G401.6 (cell line): Measurements from ENCODE around the gene STXBP2.
"Not testable (repeated sequence)": the region's sequence is repeated elsewhere in the genome, so short reads cannot be mapped to it uniquely, and the experiment has no call there.

ENCODE experiments used
- FAIRE-seq: peaks from 2 replicates; lab custom pipeline; 2012; peaks lifted over from hg19 to GRCh38; lab: Jason Lieb, UNC

Gene STXBP2

DNA sequence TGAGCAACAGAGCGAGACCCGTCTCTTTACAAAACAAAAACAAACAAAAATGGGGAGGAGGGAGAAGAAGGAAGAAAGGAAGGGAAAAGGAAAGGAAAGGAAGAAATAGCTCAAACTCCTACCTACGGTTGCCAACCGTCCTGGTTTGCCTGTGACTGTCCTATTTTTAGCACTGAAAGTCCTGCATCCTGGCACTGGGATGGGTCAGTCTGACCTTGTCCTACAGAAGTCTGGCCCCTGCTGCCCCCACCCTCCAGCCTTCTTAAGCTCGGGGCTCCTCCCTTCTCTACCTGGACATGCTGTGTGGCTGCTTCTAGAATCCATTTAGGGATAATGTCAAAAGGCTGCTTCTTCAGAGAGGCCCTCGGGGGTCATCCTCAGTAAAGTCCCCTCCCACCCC lies 1.2 kb upstream of the STXBP2 start:
- FAIRE-seq: no peak

DNA sequence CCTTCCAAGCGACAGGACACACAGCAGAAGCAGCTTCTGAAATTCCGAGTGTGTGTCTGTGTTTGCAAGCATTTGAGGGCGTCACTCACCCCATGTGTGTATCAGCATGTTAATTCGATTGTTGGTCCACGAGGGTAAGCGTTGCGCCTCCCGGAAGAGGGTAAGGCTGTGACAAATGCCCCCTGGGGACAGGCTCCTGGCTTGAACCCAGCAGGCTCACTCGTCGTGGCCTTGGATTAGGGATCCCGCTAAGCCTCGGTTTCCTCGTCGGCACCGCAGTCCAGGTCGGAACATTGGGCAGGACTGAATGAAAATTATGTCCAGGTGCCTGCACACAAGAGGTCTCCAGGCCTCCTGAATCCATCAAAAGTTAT lies 606 bp upstream of the STXBP2 start:
- FAIRE-seq: no peak

DNA sequence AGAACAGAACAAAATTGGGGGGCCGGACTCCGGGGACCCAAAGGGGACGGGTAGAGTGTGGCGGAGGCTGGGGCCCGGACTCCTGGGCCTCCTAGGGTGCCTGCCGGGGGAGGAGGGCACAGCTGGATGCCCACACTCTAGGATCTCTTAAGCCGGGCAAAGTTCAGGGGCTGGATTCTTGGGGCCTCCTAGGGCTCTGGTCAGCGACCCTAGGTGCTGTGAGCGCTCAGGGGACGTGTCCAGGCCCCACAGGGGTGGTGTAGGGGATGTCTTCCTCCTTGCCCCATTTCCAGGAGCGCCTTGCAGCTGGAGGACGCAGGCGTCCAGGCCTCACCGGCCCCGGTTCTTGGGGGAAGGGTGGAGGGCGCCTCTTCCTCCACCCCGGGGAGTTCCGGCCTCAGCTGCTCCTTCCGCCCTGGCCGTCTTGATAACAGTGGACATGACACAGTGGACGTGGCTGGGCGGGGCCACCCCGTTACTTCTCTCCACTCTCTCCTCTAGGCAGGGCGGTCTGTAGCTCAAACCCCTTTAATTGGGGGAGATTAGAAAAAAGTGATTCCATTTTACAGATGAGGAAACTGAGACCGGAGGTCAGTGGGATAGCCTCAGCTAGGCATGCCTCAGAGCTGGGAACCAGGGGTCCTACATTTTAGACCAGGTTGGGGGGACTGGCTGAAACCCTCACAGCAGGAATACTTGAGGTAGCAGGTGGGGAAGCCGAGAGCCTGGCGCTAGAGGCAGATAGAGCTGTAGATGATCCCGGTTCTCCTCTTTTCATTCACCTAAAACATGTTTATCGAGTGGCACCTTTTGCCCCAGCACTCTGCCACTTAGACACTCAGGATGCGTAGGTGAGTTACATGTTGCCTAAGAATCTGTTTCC lies 705 bp downstream of the STXBP2 start:
- FAIRE-seq: no peak

DNA sequence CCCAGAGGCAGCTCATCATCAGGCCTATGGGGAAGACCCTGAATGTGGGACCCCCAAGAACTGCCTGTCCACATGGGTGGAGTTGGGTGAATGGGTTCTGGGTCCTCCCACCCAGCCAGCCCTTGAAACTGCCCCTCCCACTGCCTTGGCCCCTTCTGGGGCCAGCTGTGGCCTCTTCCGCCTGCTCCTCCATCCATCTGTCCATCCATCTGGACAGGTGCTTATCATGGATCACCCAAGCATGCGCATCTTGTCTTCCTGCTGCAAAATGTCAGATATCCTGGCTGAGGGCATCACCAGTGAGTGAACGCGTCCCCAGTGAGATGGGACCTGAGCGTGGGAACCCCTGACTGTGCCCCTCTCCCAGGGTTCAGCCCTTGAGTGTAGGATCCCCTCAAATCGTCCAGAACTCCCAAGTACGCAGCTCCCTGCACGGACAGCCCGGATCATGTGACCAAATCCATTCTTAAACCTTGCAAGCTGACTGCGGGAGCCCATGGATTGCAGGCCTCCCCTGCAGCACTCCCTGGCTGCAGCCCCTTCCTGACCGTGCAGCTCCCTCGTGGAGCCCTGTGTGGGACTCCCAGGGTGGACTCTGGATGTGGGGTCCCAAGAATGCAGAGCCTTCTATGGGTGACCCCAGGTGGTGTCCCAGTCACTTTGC lies 2.0 kb downstream of the STXBP2 start:
- no peak for FAIRE-seq

DNA sequence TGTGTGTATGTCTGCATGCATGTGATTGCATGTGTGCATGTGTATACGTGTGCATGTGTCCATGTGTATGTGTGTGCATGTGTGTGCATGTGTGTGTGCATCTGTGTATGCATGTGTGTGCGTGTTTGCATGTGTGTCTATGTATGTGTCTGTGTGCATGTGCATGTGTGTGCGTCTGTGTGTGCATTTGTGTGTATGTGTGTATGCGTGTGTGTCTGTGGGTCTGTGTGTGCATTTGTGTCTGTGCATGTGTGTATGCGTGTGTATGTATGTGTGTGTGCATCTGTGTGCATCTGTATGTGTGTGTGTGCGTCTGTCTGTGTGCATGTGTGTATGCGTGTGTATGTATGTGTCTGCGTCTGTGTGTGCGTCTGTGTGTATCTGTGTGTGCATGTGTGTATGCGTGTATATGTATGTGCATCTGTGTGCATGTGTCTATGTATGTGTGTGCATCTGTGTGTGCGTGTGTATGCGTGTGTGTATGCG lies 3.0 kb downstream of the STXBP2 start:
- no peak for FAIRE-seq

DNA sequence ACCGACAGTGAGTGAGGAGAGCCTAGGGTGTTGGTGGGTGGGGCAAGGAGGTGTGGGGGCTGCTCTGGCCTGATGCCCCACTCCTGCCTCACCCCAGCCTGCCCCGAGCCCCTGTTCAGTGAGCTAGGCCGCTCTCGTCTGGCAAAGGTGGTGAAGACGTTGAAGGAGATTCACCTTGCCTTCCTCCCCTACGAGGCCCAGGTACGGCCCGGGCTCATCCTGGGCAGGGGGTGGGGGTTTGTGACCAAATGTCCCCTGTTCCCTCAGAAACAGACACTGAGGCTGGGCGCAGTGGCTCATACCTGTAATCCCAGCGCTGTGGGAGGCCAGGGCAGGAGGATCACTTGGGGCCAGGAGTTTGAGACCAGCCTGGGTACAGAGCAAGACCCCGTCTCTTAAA lies 3.9 kb downstream of the STXBP2 start:
- no peak for FAIRE-seq

DNA sequence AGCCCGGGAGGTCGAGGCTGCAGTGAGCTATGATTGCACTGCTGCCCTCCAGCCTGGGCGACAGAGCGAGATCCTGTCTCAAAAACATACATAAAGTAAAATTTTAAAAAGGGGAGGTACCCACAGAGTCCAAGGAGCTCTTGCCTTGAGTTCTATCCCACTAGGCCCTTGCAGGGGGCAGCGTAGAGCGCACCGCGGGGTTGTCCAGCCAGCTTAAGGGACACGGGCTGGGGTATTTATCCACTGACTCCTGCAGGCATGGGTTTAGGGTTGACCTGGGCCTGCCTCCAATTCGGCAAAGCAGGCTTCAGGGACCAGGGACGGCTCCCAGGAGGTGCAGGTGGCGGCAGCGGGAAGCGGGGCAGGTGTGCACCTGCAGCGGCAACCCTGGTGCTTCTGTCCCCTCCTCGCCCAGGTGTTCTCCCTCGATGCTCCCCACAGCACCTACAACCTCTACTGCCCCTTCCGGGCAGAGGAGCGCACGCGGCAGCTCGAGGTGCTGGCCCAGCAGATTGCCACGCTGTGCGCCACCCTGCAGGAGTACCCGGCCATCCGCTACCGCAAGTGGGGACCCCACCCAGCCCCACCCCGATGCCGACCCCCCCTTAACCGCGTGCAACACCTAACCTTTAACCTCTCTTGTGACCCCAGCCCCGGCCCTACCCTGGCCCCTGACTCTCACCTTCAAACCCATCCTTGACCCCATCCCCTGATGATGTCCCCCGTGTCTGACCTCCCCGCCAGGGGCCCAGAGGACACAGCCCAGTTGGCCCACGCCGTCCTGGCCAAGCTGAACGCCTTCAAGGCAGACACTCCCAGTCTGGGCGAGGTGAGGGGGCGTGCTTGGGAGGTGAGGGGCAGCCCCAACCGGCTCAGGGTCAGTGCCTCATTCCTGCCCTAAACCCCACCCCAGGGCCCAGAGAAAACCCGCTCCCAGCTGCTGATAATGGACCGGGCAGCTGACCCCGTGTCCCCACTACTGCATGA lies 4.7 kb downstream of the STXBP2 start:
- FAIRE-seq: no peak

DNA sequence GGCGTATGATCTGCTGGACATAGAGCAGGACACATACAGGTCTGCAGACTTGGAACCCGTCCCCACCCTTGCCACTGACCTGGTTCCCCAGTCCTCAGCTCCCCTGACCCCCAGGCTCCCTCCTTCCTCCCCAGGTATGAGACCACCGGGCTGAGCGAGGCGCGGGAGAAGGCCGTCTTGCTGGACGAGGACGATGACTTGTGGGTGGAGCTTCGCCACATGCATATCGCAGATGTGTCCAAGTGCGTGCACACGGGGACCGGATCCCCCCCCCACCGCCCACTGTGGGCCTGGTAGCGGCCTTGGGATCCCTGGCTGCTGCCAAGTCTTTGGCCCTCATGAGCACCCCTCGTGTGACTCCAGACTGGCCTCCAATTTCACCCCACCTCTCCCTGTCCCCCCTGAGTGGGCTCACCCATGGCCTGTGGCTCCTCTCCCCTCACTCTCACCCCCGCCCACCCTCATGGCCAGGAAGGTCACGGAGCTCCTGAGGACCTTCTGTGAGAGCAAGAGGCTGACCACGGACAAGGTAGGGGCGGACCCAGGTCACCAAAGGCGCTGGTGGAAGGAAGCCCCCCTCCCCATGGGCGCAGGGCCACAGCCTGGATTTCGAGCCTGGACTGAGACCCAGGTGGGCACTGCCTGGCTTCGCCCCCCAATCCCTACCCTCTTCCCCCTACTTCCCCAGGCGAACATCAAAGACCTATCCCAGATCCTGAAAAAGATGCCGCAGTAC lies 5.6 kb downstream of the STXBP2 start:
- FAIRE-seq: no peak

DNA sequence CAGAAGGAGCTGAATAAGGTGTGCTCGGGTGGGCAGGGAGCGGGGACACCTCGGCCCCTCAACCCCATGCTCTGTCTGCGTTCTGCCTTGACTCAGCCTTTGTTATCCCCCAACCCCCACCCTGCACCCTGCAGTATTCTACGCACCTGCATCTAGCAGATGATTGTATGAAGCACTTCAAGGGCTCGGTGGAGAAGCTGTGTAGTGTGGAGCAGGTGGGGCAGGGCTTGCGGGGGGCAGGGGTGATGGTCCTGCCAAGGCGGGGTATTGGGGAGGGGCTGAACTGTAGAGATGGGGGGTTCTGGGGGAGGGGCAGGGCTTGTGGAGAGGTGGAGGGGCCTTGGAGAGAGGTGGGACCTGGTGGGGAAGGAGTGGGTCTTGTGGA lies 6.1 kb downstream of the STXBP2 start:
- FAIRE-seq: no peak

DNA sequence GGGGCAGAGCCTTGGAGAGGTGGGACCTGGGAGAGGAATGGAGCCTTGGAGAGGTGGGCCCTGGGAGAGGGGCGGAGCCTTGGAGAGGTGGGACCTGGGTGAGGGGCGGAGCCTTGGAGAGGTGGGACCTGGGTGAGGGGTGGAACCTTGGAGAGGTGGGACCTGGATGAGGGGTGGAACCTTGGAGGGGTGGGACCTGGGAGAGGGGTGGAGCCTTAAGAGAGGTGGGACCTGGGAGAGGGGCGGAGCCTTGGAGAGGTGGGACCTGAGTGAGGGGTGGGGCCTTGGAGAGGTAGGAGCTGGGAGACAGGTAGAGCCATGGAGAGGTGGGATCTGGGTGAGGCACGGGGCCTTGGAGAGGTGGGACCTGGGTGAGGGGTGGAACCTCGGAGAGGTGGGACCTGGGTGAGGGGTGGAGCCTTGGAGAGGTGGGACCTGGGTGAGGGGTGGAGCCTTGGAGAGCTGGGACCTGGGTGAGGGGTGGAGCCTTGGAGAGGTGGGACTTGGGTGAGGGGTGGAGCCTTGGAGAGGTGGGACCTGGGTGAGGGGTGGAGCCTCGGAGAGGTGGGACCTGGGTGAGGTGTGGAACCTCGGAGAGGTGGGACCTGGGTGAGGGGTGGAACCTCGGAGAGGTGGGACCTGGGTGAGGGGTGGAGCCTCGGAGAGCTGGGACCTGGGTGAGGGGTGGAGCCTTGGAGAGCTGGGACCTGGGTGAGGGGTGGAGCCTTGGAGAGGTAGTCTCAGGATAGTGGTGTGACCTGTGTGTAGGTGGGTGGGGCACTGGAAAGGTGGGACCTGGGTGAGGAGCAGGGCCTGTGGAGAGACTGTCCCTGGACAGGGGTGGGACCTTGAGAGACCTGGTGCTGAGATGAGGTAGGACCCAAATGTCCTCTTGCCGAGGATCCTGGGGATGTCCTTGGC lies 7.0 kb downstream of the STXBP2 start:
- not testable (repeated sequence) for FAIRE-seq

DNA sequence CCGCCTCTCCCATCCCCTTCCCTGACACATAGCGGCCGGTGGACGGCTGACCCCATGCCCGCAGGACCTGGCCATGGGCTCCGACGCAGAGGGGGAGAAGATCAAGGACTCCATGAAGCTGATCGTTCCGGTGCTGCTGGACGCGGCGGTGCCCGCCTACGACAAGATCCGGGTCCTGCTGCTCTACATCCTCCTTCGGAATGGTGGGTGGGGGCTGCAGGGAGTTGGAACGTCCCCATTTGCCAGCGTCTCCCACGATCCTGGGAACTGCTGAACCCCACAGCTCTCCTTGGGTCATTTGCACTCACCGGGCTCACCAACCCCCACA lies 7.6 kb downstream of the STXBP2 start:
- FAIRE-seq: no peak

DNA sequence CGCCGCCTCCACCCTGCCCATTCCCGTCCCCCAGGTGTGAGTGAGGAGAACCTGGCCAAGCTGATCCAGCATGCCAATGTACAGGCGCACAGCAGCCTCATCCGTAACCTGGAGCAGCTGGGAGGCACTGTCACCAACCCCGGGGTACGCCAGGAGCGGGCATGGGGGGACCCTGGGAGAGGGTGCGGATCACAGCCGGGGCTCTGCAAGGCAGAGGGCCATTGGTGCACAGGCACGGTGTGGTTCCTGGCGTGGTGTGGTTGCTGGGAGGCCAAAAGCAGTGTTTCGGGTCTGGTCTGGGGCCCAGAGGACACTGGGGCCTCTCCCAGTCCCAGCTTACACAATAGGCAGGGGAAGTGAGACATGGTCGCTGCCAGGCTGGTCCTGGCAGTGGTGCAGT lies 8.3 kb downstream of the STXBP2 start:
- FAIRE-seq: no peak

DNA sequence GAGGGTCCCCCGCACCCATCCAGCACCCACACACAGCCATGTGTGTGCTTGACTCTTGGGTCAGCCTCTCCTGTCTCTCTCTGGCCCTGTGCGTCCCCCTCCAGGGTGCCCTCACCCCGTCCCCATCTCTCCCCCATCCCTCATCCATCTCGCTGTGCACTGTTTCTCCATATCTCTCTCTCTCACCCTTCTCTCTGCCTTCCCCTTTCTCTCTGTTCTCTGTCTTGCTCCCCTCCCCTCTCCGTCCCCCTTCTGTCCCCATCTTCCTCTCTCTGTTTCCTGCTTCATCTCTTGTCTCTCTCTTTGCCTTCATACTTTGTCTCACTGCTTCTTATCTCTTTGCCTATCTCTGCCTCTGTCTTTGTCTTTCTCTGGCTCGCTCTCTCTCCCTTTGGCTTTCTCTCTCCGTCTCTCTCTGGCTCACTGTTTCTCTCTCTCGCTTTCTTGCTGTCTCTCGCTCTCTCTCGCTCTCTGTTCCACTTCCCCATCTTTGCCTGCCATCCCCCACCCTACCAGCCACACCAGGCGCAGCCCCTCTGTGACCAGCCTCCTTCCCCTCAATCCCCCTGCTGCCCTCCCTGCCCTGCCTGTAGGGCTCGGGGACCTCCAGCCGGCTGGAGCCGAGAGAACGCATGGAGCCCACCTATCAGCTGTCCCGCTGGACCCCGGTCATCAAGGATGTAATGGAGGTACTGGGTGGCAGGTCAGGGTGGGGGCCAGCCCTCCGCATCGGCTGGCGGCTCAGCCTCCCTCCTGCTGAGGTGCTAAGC lies 8.9 kb downstream of the STXBP2 start:
- FAIRE-seq: no peak

DNA sequence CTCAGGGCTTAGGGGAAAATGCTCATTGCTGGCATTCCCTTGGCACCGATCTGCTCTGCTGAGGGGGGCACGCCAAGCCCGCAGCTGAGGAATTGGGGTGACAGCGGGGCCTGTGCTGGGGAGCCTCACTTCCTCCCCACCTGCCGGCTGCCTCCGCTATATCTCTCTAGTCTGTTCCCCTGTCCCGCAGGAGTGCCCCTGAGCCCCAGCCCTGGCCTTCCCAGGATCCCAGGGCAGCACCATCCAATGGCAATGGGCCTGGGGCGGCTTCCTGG lies 9.5 kb downstream of the STXBP2 start:
- no peak for FAIRE-seq

DNA sequence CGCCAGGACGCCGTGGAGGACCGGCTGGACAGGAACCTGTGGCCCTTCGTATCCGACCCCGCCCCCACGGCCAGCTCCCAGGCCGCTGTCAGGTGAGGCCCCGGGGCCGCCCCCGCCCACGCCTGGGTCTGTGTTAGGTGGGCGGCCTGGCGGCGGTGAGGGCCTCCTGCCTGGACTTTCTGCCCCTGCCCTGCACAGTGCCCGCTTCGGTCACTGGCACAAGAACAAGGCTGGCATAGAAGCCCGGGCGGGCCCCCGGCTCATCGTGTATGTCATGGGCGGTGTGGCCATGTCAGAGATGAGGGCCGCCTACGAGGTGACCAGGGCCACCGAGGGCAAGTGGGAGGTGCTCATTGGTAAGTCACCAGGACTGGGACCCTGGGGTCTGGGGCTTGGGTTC lies 10.2 kb downstream of the STXBP2 start:
- no peak for FAIRE-seq

DNA sequence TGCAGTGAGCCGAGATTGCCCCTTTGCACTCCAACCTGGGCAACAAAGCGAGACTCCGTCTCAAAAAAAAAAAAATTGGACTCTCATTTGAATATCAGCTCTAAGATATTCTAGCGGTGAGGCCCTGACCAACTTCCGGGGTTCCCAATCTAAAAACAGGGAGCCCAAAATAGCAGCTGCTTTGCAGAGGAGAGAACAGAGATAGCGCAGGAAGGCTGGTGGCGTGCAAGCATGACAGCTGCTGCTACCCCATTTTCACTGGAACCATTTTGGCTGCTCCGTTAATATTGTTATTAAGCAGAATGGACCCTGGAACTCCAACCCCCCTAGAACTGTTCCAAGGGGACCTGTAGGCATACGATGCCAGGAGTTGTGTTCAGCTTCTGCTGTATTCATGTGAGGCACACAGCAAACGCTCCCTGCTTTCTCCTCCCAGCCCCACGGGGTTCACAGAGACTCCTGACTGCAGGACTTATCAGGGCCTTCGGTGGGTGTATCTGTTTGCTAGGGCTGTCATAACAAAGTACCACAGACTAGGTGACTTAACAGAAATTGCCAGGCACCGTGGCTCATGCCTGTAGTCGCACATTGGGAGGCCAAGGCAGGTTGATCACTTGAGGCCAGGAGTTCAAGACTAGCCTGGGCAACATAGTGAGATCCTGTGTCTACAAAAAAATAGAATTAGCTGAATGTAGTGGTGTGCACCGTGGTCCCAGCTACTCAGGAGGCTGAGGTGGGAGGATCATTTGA lies 11.5 kb downstream of the STXBP2 start:
- FAIRE-seq: no peak

DNA sequence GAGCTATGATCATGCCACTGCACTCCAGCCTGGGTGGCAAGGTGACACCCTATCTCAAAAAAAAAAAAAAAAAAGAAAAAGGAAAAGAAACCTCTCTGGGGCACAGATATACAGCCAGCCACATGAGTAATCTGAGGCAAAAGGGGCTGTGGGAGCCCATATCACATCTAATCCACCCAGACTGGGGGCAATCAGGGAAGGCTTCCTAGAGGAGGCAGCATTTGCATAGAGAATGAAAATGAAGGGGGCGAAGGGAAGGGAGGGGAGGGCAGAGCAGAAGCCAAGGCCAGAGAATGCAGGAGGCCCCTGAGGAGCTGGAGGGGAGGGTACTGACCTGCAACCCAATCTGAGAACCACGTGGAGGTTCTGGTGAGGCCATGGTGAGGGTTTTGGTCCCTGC lies 13.2 kb downstream of the STXBP2 start:
- FAIRE-seq: no peak

DNA sequence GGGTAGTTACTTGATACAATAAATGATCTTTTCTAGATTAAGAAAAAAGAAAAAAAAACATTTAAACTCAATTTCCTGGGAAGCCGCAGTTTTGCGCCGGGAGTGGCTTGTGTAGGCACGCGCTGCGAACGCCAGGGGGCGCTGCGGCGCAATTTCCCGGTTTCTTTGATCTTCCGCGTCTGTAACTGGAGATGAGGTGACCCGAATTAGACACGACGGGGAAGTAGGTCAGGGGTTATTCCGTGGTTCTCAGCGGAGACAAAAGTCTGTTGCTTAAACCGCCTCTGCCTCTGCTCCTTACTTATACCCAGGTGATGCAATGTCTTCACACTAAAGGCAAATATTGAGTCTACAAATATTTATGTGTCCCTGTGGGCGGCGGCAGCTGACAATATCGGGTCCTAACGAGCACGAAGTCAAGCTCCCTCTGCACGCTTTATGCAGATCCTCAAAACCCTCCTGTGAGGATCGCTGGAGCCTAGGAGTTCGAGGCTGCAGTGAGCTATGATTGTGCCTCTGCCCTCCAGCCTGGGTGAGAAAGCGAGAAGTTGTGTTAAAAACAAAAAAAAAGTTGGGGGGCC lies 15.2 kb downstream of the STXBP2 start:
- peak; percentile 89 for FAIRE-seq

DNA sequence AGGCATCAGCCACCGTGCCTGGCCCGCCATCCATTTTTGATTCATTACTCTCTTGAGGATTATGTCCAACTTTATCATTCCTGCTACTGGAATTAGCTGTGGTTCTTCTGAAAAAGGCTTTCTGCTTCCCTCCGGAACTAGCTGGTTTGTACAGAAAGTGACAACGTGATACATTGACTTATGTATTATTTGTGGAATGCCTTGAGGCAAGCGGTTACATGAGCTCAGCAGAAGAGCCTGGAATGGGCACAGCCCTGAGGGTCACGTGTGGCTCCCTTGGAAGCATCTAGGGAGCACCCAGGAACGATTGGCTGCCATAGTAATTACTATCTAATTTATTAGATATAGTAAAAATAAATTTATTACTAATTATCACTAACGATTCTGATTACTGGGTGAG lies 17.5 kb downstream of the STXBP2 start:
- FAIRE-seq: no peak
